GM12865 (cell line): ENCODE measurements around the gene VWA5B1.

Source experiments
- DNase-seq: peaks from one replicate; pipeline ENCODE4 v3.0.0; 2010; ENCODE audit warnings: low read depth
- H3K4me3 ChIP-seq: 2 replicates; pipeline ENCODE4 v1.5.1; 2011; ENCODE audit warnings: mild to moderate bottlenecking, low read depth, low read length, control low read depth
- TF ChIP-seq, protein P1 (sequence below): IDR thresholded peaks from 2 replicates; pipeline ENCODE4 v1.5.1; 2011; ENCODE audit warnings: low read length, control low read depth, low read depth, inconsistent platforms; ENCODE audit not compliant: insufficient read depth; ENCODE audit errors: missing control alignments

VWA5B1 gene

DNA sequence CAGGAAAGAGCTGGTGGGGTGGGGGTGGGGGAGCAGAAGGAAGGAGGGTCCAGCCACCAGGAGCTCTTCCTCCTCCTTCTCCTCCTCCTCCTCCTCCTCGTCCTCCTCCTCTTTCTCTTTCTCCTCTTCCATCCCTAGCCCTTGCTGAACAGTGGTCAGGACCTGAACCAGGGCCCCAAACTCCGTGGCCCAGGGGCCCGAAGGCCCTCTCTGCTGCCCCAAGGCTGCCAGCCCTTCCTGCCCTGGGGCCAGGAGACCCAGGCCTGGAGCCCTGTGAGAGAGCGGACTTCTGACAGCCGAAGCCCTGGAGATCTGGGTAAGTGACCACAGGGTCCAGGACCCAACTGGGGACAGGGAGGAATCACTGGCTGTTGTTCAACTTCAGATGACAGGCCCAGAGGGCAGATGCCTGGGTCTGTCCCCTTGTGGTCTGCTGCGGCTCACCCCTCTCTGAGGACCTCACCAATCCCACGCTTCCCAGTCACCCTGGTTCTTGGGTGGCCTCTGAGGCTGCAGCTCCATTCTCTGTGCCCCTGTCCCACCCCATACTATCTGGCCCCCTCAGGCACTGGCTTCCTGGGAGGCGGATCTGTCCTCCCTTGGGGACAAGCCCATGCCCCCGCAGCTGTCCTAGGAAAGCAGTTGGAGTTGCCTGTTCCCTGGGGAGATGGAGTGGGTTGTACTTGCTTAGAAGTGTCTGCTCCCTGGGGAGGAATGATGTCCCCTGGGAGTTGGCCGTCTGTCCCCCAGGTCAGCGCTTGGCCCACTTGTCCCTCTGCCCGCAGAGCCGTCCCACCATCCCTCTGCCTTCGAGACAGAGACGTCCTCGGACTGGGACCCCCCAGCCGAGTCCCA, 51.8 kb downstream of the VWA5B1 start:
- TF ChIP-seq, protein P1, sequence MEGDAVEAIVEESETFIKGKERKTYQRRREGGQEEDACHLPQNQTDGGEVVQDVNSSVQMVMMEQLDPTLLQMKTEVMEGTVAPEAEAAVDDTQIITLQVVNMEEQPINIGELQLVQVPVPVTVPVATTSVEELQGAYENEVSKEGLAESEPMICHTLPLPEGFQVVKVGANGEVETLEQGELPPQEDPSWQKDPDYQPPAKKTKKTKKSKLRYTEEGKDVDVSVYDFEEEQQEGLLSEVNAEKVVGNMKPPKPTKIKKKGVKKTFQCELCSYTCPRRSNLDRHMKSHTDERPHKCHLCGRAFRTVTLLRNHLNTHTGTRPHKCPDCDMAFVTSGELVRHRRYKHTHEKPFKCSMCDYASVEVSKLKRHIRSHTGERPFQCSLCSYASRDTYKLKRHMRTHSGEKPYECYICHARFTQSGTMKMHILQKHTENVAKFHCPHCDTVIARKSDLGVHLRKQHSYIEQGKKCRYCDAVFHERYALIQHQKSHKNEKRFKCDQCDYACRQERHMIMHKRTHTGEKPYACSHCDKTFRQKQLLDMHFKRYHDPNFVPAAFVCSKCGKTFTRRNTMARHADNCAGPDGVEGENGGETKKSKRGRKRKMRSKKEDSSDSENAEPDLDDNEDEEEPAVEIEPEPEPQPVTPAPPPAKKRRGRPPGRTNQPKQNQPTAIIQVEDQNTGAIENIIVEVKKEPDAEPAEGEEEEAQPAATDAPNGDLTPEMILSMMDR, result no peak
- H3K4me3 ChIP-seq, result no peak overlapping the region
- no peak for DNase-seq

DNA sequence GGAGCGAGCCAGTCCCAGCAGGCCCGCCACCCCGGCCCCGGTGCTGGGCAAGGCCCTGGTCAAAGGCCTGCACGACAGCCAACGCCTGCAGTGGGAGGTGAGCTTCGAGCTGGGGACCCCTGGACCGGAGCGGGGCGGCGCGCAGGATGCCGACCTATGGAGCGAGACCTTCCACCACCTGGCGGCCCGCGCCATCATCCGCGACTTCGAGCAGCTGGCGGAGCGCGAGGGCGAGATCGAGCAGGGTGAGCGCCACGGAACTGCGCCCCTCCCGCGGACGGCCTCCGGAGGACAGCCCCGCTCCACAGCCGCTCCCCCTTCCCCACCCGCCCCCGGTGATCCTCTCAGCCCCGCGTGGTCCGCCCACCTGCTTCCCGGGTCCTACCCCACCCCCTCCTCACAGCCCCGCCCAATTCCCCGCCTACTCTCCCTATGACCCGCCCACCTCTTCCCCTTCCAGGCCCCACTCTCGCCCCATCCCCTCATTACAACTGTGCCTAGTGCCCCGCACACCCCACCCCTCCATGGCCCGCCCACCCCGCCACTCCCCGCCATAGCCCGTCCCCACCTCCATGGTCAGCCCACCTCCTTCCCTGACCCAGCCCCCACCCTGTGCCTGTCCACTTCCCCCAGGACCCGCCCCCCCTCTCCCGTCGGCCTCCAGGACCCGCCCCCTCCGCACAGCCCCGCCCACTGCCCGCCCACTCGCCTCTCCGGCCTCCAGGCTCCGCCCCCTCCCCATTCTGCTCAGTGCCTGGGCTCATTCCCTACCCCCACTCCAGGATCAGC, 52.7 kb downstream of the VWA5B1 start:
- H3K4me3 ChIP-seq, result no peak overlapping the region
- DNase-seq, result no peak
- TF ChIP-seq, protein P1, result no peak

DNA sequence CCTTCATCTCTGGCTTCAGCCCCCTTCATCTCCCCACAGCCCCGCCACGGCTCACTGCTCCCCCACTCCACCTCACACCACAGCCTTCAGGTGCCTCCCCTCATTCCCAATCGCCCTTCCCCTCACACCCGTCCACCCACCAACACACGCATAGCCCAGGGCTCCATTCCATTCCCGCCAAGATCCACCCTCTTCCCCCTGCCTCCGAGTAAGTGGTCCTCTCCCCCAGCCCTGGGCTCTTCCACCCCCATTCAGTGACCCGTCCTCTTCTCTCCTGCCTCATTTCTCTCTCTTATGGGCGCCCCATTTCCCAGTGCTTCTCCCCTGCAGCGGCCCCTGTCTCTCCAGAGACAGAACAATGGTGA, 53.2 kb downstream of the VWA5B1 start:
- TF ChIP-seq, protein P1, result no peak
- no peak for DNase-seq
- no peak overlapping the region for H3K4me3 ChIP-seq

DNA sequence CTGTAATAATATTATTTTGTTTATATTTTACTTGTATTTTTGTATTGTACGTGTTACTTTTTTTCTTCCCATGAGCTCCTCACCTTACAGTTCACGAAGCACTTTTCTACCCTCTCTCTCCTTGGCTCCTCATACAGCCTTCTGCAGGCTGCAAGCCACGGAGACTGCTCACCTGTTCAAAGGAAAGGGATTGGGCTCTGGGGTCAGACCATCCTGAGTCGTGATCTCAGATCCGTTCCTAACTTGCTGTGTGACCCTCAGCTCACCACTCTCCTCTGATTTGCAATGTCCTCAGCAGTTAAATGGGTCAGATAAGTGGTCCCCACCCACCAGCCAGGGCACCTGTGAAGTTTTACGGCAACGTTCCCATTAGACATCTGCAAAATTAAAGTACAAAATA, 54.1 kb downstream of the VWA5B1 start:
- DNase-seq, result no peak
- no peak overlapping the region for H3K4me3 ChIP-seq
- TF ChIP-seq, protein P1, result no peak

DNA sequence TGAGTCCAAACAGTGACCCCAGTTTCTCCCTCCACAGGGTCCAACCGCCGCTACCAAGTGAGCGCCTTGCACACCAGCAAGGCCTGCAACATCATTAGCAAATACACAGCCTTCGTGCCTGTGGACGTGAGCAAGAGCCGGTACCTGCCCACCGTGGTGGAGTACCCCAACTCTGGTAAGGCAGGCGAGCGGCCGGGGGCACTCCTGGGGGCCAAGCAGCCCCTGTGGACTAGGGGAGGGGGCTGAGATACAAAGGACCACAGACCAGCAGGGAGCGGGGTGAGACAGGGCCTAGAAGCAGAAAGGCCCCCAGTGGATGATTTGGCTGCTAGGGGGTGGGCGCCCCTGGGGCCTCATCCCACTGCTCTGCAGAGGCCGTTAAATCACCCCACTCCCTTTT, 54.7 kb downstream of the VWA5B1 start:
- no peak for DNase-seq
- TF ChIP-seq, protein P1, result no peak
- H3K4me3 ChIP-seq, result no peak overlapping the region

DNA sequence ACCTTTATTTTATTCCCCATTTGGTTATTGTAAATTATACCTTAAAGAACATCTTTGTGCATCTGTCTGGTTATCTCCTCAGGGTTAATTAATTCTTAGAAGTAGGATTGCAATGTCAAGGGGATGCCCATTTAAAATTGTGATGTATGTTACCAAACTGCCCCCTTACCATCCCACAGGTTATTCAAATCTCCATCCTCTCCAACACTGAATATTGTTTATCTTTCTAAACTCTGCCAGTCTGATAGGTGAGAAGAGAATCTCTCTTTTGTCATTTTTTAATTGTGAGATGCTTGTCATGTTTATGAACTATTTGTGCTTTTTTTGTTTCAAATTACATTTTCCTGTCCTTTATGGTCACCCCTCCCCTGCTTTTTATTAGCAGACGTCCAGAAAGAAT, 55.8 kb downstream of the VWA5B1 start:
- DNase-seq, result no peak
- TF ChIP-seq, protein P1, result no peak
- H3K4me3 ChIP-seq, result no peak overlapping the region

DNA sequence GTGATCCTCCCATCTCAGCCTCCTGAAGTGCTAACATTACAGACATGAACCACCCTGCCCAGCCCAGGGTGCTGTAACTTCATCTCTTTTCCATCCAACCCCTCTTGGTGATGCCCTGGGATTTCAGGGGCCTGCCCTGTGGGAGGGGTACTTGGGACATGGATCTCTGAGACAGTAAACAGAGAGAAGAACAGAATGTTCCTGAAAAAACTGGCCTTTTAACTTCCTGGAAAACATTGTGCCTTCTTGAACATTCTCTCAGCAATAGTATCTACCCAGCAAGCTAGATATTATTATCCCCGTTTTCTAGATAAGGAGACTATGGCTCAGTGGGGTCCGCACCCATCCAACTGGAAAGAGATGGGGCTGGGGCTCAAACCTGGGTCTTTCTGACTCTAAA, 57.0 kb downstream of the VWA5B1 start:
- no peak for DNase-seq
- H3K4me3 ChIP-seq, result no peak overlapping the region
- TF ChIP-seq, protein P1, result no peak
